Adipocyte (in vitro differentiated cells): ENCODE measurements around the gene GTF3C2.

ENCODE experiments used
- DNase-seq: peaks from one replicate; pipeline ENCODE4 v3.0.0-alpha.2; 2015; ENCODE audit warnings: low read depth
- H3K27me3 ChIP-seq: replicated peaks from 2 replicates; pipeline ENCODE4 v1.7.0; 2013; ENCODE audit warnings: mild to moderate bottlenecking, low read length, moderate library complexity; ENCODE audit not compliant: control insufficient read depth, insufficient read depth
- H3K36me3 ChIP-seq: 2 replicates; pipeline ENCODE4 v1.7.0; 2013; ENCODE audit warnings: low read length, mild to moderate bottlenecking, moderate library complexity; ENCODE audit not compliant: control insufficient read depth, insufficient read depth, severe bottlenecking
- H3K4me1 ChIP-seq: 2 replicates; pipeline ENCODE4 v1.7.0; 2013; ENCODE audit warnings: mild to moderate bottlenecking, low read length, moderate library complexity; ENCODE audit not compliant: control insufficient read depth, insufficient read depth
- H3K4me3 ChIP-seq: 2 replicates; pipeline ENCODE4 v1.7.0; 2013; ENCODE audit warnings: mild to moderate bottlenecking, low read length, moderate library complexity
- H3K9ac ChIP-seq: 2 replicates; pipeline ENCODE4 v1.7.0; 2013; ENCODE audit warnings: mild to moderate bottlenecking, low read length, moderate library complexity
- H3K9me3 ChIP-seq: 2 replicates; pipeline ENCODE4 v1.7.0; 2013; ENCODE audit warnings: mild to moderate bottlenecking, low read length, moderate library complexity; ENCODE audit not compliant: control insufficient read depth

Gene GTF3C2, protein sequence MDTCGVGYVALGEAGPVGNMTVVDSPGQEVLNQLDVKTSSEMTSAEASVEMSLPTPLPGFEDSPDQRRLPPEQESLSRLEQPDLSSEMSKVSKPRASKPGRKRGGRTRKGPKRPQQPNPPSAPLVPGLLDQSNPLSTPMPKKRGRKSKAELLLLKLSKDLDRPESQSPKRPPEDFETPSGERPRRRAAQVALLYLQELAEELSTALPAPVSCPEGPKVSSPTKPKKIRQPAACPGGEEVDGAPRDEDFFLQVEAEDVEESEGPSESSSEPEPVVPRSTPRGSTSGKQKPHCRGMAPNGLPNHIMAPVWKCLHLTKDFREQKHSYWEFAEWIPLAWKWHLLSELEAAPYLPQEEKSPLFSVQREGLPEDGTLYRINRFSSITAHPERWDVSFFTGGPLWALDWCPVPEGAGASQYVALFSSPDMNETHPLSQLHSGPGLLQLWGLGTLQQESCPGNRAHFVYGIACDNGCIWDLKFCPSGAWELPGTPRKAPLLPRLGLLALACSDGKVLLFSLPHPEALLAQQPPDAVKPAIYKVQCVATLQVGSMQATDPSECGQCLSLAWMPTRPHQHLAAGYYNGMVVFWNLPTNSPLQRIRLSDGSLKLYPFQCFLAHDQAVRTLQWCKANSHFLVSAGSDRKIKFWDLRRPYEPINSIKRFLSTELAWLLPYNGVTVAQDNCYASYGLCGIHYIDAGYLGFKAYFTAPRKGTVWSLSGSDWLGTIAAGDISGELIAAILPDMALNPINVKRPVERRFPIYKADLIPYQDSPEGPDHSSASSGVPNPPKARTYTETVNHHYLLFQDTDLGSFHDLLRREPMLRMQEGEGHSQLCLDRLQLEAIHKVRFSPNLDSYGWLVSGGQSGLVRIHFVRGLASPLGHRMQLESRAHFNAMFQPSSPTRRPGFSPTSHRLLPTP

GRCh38 chr2:27356382-27357181 lies at the start of gene GTF3C2:
Gene GTF3C2 (minus strand): TSS chr2:27356764. CDS start chr2:27343554, 13,210 bp downstream.
- Histone ChIP-seq H3K27me3 (no peaks in the 10 kb centered on the region), H3K4me3 (peak within 1 kb of the TSS; percentile 97)
- peak; percentile 98 for DNase-seq

GRCh38 chr2:27400348-27401135 lies 44.0 kb upstream of the GTF3C2 start:
- H3K4me1 ChIP-seq: no peaks in the 10 kb centered on the region
- H3K9ac ChIP-seq: no peak overlapping the region
- DNase-seq: no peak
- H3K4me3 ChIP-seq: no peak overlapping the region
- no peaks in the 10 kb centered on the region for H3K27me3 ChIP-seq
- H3K9me3 ChIP-seq: no peaks in the 10 kb centered on the region
- H3K36me3 ChIP-seq: peaks cover 3% of the 10 kb centered on the region

More at GRCh38 chr2:27356382-27357181, at the start of gene GTF3C2:
- Histone ChIP-seq H3K4me1 (peaks cover 35% of the 10 kb centered on the region), H3K9ac (peak within 1 kb of the TSS; percentile 100), H3K36me3 (no peaks in the 10 kb centered on the region), H3K9me3 (no peaks in the 10 kb centered on the region)

DNA sequence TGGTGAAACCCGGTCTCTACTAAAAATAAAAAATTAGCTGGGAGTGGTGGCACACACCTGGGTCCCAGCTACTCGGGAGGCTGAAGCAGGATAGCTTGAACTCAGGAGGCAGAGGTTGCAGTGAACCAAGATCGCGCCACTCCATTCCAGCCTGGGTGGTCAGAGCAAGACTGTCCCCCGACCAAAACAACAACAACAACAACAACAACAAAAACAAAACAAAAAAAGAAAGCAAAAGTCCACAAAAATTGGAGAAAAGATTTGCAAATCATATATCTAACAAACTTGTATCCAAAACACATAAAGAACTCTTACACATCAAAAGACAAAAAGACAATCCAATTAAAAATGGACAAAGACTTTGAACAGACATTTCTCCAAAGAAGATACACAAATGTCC lies 42.4 kb upstream of the GTF3C2 start:
- Histone ChIP-seq H3K27me3 (no peaks in the 10 kb centered on the region), H3K36me3 (peaks cover 3% of the 10 kb centered on the region), H3K4me1 (no peaks in the 10 kb centered on the region), H3K4me3 (no peak overlapping the region), H3K9ac (no peak overlapping the region), H3K9me3 (no peaks in the 10 kb centered on the region)
- no peak for DNase-seq

DNA sequence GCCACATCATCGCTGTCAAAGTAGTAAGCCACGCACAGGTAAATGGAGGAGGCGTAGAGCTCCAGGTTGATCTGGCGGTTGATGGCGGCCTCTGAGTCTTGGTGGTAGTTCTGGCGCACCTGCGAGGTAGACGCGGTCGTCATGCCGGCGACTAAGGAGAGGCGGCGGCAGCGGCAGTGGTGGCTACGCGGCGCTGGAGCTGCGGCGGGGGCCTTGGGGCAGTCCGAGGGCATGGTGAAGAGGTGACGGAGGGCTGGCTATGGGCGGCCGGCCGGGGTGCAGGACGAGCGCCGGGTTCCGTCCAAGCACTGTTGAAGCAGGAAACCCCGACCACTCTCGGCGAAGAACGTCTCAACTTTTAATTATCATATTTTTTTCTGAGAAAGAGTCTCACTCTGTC lies 36.7 kb upstream of the GTF3C2 start:
- H3K9ac ChIP-seq: no peak overlapping the region
- no peaks in the 10 kb centered on the region for H3K4me1 ChIP-seq
- no peak for DNase-seq
- H3K4me3 ChIP-seq: no peak overlapping the region
- H3K36me3 ChIP-seq: peaks cover 6% of the 10 kb centered on the region
- no peaks in the 10 kb centered on the region for H3K9me3 ChIP-seq
- H3K27me3 ChIP-seq: no peaks in the 10 kb centered on the region

DNA sequence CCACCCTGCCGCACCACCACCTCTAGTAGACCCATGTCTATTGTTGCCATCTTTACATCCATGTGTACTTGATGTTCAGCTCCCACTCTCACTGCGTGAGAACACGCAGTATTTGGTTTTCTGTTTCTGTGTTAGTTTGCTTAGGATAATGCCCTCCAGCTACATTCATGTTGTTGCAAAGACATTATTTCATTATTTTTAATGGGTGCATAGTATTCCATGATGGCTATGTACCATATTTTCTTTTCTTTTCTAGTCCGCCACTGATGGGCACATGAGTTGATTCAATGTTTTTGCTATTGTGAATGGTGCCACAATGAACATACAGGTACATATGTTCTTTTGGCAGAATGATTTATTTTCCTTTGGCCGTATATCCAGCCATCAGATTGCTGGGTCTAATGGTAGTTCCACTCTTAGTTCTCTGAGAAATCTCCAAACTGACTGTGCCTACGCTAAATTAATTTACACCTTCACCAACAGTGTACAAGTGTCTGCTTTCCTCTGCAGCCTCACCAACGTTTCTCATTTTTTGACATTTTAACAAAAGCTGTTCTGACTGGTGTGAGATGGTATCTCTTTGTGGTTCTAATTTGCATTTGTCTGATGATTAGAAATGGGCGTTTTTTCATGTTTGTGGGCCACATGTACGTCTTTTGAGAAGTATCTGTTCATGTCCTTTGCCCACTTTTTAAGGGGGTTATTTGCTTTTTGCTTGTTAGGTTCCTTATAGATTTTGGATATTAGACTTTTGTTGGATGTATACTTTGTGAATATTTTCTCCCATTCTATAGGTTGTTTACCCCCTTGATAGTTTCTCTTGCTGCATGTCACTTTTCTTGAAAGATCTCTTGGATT lies 34.5 kb upstream of the GTF3C2 start:
- no peak overlapping the region for H3K9ac ChIP-seq
- no peaks in the 10 kb centered on the region for H3K4me1 ChIP-seq
- H3K4me3 ChIP-seq: no peak overlapping the region
- peaks cover 10% of the 10 kb centered on the region for H3K36me3 ChIP-seq
- H3K9me3 ChIP-seq: no peaks in the 10 kb centered on the region
- DNase-seq: no peak
- H3K27me3 ChIP-seq: no peaks in the 10 kb centered on the region

GRCh38 chr2:27381577-27382181 lies 25.1 kb upstream of the GTF3C2 start:
- Histone ChIP-seq H3K9ac (peak overlapping the region; percentile 92), H3K27me3 (no peaks in the 10 kb centered on the region), H3K4me3 (peak overlapping the region; percentile 87), H3K36me3 (peaks cover 63% of the 10 kb centered on the region), H3K4me1 (peaks cover 33% of the 10 kb centered on the region), H3K9me3 (no peaks in the 10 kb centered on the region)
- no peak for DNase-seq

- peaks cover 39% of the 10 kb centered on the region for H3K4me1 ChIP-seq
- peaks cover 66% of the 10 kb centered on the region for H3K36me3 ChIP-seq
- peak; percentile 99 for DNase-seq
- H3K9me3 ChIP-seq: no peaks in the 10 kb centered on the region
- peak within 1 kb of the TSS; percentile 87 for H3K4me3 ChIP-seq
- H3K27me3 ChIP-seq: no peaks in the 10 kb centered on the region
- peak within 1 kb of the TSS; percentile 92 for H3K9ac ChIP-seq
These were observed 24.3 kb upstream of the GTF3C2 start, which contains the start of gene ZNF513 for GRCh38 chr2:27380626-27381545. Gene ZNF513 (minus strand): TSS chr2:27380734. CDS start chr2:27380526, 208 bp downstream.

DNA sequence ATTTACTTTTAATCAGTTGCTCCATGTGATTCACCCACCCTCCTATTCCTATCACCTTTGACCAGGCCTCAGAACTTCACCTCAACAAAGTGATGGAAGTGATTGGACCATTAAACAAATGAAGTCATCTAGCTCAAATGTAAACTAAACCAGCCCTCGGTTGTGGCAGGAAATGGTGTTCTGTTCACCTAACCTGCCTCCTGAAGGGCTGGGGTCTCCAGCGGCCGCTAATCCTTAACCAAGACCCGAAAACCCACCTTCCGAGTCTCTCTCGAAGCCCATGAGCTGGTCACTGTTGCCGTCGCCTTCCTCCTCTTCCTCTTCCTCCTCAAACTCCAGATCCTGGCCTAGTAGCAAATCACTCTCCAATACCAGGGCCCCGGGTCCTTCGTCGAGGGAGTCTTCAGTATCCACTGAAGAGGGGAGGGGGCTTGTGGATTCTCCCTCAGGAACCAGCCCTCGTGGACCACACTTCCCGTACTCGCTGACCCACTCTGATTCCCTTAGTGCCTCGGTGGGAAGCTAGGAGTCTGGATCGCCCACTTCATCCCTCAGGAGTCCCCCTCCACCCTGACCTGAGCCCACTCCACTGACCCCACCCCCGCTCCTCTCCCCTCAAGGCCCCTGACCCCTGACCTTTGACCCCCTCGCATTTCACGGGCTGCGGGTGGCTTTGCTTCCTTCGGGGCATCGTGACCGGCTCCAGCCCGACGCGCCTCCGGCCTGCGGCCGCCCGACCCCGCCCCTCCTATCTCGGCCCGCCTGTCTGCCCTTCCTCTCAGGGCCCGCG lies 23.5 kb upstream of the GTF3C2 start:
- Histone ChIP-seq H3K36me3 (peaks cover 69% of the 10 kb centered on the region), H3K4me1 (peaks cover 39% of the 10 kb centered on the region), H3K9me3 (no peaks in the 10 kb centered on the region), H3K4me3 (peak overlapping the region; percentile 87), H3K9ac (peak overlapping the region; percentile 92), H3K27me3 (no peaks in the 10 kb centered on the region)
- peak; percentile 45 for DNase-seq
